Suprapubic skin (tissue), 4 donors: ENCODE data around the gene ZNF709.
"Not testable (repeated sequence)": the region's sequence is repeated elsewhere in the genome, so short reads cannot be mapped to it uniquely, and the experiment has no call there.

Experiments
- EP300 ChIP-seq: sonication (generic); formaldehyde crosslinking; IDR thresholded peaks from one replicate; pipeline ENCODE4 v1.6.1; 2017; ENCODE audit warnings: antibody characterized with exemption
- POLR2A ChIP-seq, 2 donors: fragments of 450-650 bp; IDR thresholded peaks; one replicate each; pipeline ENCODE4 v1.6.1; 2017; ENCODE audit warnings: antibody characterized with exemption in 2 of 2, mild to moderate bottlenecking in 2 of 2, moderate library complexity in 2 of 2
- POLR2AphosphoS5 ChIP-seq, 3 donors: sonication (generic); formaldehyde crosslinking; IDR thresholded peaks; one replicate each; pipeline ENCODE4 v1.6.1; 2017; ENCODE audit warnings: antibody characterized with exemption in 3 of 3
- TF ChIP-seq, protein P1 (sequence below), 2 donors: fragments of 200-600 bp in 1 of 2; fragments of 450-650 bp in 1 of 2; sonication (generic) in 1 of 2; IDR thresholded peaks; one replicate each; pipeline ENCODE4 v1.5.1; 2016 to 2019; ENCODE audit warnings: antibody characterized with exemption in 2 of 2, mild to moderate bottlenecking in 1 of 2, moderate library complexity in 1 of 2

DNA sequence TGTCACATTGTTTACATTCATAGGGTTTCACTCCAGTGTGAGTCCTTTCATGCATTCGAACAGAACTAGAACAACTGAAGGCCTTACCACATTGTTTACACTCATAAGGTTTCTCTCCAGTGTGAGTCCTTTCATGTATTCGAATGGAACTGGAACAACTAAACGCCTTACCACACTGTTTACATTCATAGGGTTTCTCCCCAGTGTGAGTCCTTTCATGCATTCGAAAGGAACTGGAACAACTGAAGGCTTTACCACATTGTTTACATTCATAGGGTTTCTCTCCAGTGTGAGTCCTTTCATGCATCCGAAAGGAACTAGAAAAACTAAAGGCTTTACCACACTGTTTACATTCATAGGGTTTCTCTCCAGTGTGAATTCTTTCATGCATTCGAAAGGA is 20.5 kb downstream of the ZNF709 start:
- not testable (repeated sequence) for TF ChIP-seq POLR2A (IDR thresholded peaks at IDR 0.05); EP300; POLR2AphosphoS5 (IDR thresholded peaks at IDR 0.05)
- TF ChIP-seq, protein P1, sequence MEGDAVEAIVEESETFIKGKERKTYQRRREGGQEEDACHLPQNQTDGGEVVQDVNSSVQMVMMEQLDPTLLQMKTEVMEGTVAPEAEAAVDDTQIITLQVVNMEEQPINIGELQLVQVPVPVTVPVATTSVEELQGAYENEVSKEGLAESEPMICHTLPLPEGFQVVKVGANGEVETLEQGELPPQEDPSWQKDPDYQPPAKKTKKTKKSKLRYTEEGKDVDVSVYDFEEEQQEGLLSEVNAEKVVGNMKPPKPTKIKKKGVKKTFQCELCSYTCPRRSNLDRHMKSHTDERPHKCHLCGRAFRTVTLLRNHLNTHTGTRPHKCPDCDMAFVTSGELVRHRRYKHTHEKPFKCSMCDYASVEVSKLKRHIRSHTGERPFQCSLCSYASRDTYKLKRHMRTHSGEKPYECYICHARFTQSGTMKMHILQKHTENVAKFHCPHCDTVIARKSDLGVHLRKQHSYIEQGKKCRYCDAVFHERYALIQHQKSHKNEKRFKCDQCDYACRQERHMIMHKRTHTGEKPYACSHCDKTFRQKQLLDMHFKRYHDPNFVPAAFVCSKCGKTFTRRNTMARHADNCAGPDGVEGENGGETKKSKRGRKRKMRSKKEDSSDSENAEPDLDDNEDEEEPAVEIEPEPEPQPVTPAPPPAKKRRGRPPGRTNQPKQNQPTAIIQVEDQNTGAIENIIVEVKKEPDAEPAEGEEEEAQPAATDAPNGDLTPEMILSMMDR (IDR thresholded peaks at IDR 0.05) = not testable (repeated sequence)
